GM23338 (cell line): ENCODE data around the gene OXCT2. TPM values are rescaled to one million over a fixed set of nuclear protein-coding genes. Genes with fewer than 3 reads are reported as not detected.

Source experiments
- ATAC-seq: fragments of 200-7000 bp; cut with Tn5 transposase; 3 replicates; pipeline ENCODE4 v1.9.1; 2020
- DNase-seq: peaks from one replicate; pipeline ENCODE4 v3.0.0-alpha.2; 2015; ENCODE audit warnings: low spot score
- H2AFZ ChIP-seq: fragments of 200-600 bp; sonication (generic); 2 replicates; pipeline ENCODE4 v1.8.0; 2016; ENCODE audit warnings: antibody characterized with exemption, mild to moderate bottlenecking, moderate library complexity
- H3F3A ChIP-seq: fragments of 200-600 bp; sonication (generic); replicated peaks from 2 replicates; pipeline ENCODE4 v1.8.0; 2017; ENCODE audit warnings: antibody characterized with exemption, mixed run types, low read depth
- H3K27ac ChIP-seq: fragments of 200-600 bp; sonication (generic); 2 replicates; pipeline ENCODE4 v1.6.1; 2016; ENCODE audit warnings: low read depth
- H3K27me3 ChIP-seq: fragments of 200-600 bp; sonication (generic); 2 replicates; pipeline ENCODE4 v1.8.0; 2016; ENCODE audit warnings: mild to moderate bottlenecking, mixed run types, moderate library complexity; ENCODE audit not compliant: insufficient read depth
- H3K36me3 ChIP-seq: fragments of 200-600 bp; sonication (generic); 2 replicates; pipeline ENCODE4 v1.8.0; 2016; ENCODE audit warnings: mild to moderate bottlenecking; ENCODE audit not compliant: insufficient read depth
- H3K4me1 ChIP-seq: fragments of 200-600 bp; sonication (generic); 2 replicates; pipeline ENCODE4 v1.8.0; 2016; ENCODE audit warnings: mild to moderate bottlenecking, moderate library complexity; ENCODE audit not compliant: insufficient read depth
- H3K4me2 ChIP-seq: fragments of 200-600 bp; sonication (generic); 2 replicates; pipeline ENCODE4 v1.7.1; 2017; ENCODE audit warnings: mixed run types
- H3K4me3 ChIP-seq: fragments of 200-600 bp; sonication (generic); 2 replicates; pipeline ENCODE4 v1.6.1; 2016; ENCODE audit warnings: mixed run types
- H3K79me2 ChIP-seq: fragments of 200-600 bp; sonication (generic); replicated peaks from 2 replicates; pipeline ENCODE4 v1.8.0; 2017; ENCODE audit warnings: mild to moderate bottlenecking; ENCODE audit not compliant: insufficient read depth
- H3K9me2 ChIP-seq: fragments of 200-600 bp; sonication (generic); 2 replicates; pipeline ENCODE4 v1.8.0; 2017; ENCODE audit not compliant: insufficient read depth
- H4K20me1 ChIP-seq: fragments of 200-600 bp; sonication (generic); replicated peaks from 2 replicates; pipeline ENCODE4 v1.8.0; 2017; ENCODE audit warnings: mild to moderate bottlenecking; ENCODE audit not compliant: insufficient read depth
- H3K27ac Mint-ChIP-seq: 2 replicates; pipeline ENCODE4 v1.8.0; 2020; ENCODE audit warnings: inconsistent platforms, mild to moderate bottlenecking, moderate library complexity, mixed read lengths
- H3K27me3 Mint-ChIP-seq: 3 replicates; pipeline ENCODE4 v1.8.0; 2022; ENCODE audit warnings: low read depth, mild to moderate bottlenecking, moderate library complexity, mixed read lengths, inconsistent platforms; ENCODE audit not compliant: insufficient read depth, poor library complexity
- H3K36me3 Mint-ChIP-seq: 3 replicates; pipeline ENCODE4 v1.8.0; 2021; ENCODE audit warnings: low read depth, mild to moderate bottlenecking, inconsistent platforms, moderate library complexity, mixed read lengths
- H3K4me1 Mint-ChIP-seq: 3 replicates; pipeline ENCODE4 v1.8.0; 2020; ENCODE audit warnings: mild to moderate bottlenecking, inconsistent platforms, mixed read lengths
- H3K4me3 Mint-ChIP-seq: 3 replicates; pipeline ENCODE4 v1.8.0; 2021; ENCODE audit warnings: moderate library complexity, mild to moderate bottlenecking, inconsistent platforms, mixed read lengths
- H3K9me3 Mint-ChIP-seq: 3 replicates; pipeline ENCODE4 v1.8.0; 2020; ENCODE audit warnings: moderate library complexity, mild to moderate bottlenecking, inconsistent platforms, mixed read lengths
- ETS1 ChIP-seq: IDR thresholded peaks from 2 replicates; pipeline ENCODE4 v1.6.1; 2016; ENCODE audit warnings: antibody characterized with exemption
- EZH2 ChIP-seq: fragments of 200-600 bp; sonication (generic); IDR thresholded peaks from one replicate; pipeline ENCODE4 v1.8.0; 2017; ENCODE audit warnings: antibody characterized with exemption, mild to moderate bottlenecking, low read depth; ENCODE audit not compliant: unreplicated experiment
- EZH2phosphoT487 ChIP-seq: fragments of 200-600 bp; sonication (generic); IDR thresholded peaks from one replicate; pipeline ENCODE4 v1.8.1; 2018; ENCODE audit warnings: antibody characterized with exemption; ENCODE audit not compliant: unreplicated experiment
- POLR2AphosphoS5 ChIP-seq: IDR thresholded peaks from 2 replicates; pipeline ENCODE4 v1.6.1; 2016; ENCODE audit warnings: antibody characterized with exemption, low read depth
- polyA plus RNA-seq: library from polyadenylated mRNA; unstranded; fragments of >200 nt; fragmentation: Nextera tagmentation; extraction: Ambion mirVana; gene quantifications from 2 replicates; pipeline ENCODE4 v1.2.1, GENCODE V29; 2016
- total RNA-seq: library from RNA; depleted of rRNA; stranded (reverse); fragments of >200 nt; shearing (Covaris generic); gene quantifications from 2 replicates; pipeline ENCODE4 v1.2.3, GENCODE V29; 2014
- TF ChIP-seq, protein P1 (sequence below): fragments of 250-450 bp; sonication (Bioruptor Pico); IDR thresholded peaks from 2 replicates; pipeline ENCODE4 v1.5.0; 2020; ENCODE audit warnings: mild to moderate bottlenecking, moderate library complexity
- TF ChIP-seq, protein P2 (sequence below), 2 experiments: fragments of 200-600 bp in 1 of 2; sonication (generic) in 1 of 2; conservative IDR thresholded peaks; 2 replicates each; pipeline versions ENCODE4 v1.5.1 to v1.6.1; 2016 to 2017; ENCODE audit warnings: antibody characterized with exemption in 2 of 2, low read depth in 2 of 2, mild to moderate bottlenecking in 2 of 2, moderate library complexity in 1 of 2
- TF ChIP-seq, protein P3 (sequence below): IDR thresholded peaks from one replicate; pipeline ENCODE4 v1.6.1; 2018; ENCODE audit warnings: antibody characterized with exemption; ENCODE audit not compliant: unreplicated experiment

The OXCT2 gene
- total and polyA plus RNA-seq, 2 experiments from 2014 or later, result 1.4 to 2.8 TPM

- no peak for TF ChIP-seq EZH2
These were observed 48.1 kb upstream of the OXCT2 start (continued) for GRCh38 chr1:39819091-39819812.

DNA sequence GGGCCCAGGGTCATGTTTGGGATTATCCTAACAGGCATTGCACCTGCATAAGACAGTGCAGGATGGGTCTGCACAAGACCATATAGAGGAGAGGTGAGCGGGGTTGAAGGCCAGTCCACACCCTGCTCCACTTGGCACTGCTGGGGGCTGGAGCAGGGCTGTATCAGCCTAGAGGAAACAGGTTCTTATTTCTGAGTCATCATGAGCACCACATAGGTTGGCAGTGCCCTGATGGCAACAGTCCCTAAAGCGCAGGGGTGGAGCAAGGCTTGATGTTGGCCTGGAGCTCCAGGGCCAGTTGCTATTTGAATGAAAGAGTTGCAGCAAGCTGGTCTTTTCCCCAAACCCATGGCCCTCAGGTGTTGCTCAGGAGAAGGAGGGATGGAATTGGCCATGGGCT, 47.3 kb upstream of the OXCT2 start:
- no peak overlapping the region for H3K4me3 ChIP-seq
- H3K79me2 ChIP-seq, result no peaks in the 10 kb centered on the region
- H3F3A ChIP-seq, result no peaks in the 10 kb centered on the region
- Mint-ChIP-seq H3K4me3 (no peak overlapping the region), H3K9me3 (no peaks in the 10 kb centered on the region), H3K4me1 (peaks cover 6% of the 10 kb centered on the region; the same call in 2 of the 3 replicates), H3K27ac (no peak overlapping the region), H3K27me3 (peaks cover 16% of the 10 kb centered on the region), H3K36me3 (no peaks in the 10 kb centered on the region)
- H3K27ac ChIP-seq, result no peak overlapping the region
- H4K20me1 ChIP-seq, result no peaks in the 10 kb centered on the region
- no peaks in the 10 kb centered on the region for H3K36me3 ChIP-seq
- no peaks in the 10 kb centered on the region for H3K27me3 ChIP-seq
- DNase-seq (no peak), ATAC-seq (no peak)
- TF ChIP-seq EZH2phosphoT487, result no peak
- TF ChIP-seq POLR2AphosphoS5, result no peak
- TF ChIP-seq, protein P1, sequence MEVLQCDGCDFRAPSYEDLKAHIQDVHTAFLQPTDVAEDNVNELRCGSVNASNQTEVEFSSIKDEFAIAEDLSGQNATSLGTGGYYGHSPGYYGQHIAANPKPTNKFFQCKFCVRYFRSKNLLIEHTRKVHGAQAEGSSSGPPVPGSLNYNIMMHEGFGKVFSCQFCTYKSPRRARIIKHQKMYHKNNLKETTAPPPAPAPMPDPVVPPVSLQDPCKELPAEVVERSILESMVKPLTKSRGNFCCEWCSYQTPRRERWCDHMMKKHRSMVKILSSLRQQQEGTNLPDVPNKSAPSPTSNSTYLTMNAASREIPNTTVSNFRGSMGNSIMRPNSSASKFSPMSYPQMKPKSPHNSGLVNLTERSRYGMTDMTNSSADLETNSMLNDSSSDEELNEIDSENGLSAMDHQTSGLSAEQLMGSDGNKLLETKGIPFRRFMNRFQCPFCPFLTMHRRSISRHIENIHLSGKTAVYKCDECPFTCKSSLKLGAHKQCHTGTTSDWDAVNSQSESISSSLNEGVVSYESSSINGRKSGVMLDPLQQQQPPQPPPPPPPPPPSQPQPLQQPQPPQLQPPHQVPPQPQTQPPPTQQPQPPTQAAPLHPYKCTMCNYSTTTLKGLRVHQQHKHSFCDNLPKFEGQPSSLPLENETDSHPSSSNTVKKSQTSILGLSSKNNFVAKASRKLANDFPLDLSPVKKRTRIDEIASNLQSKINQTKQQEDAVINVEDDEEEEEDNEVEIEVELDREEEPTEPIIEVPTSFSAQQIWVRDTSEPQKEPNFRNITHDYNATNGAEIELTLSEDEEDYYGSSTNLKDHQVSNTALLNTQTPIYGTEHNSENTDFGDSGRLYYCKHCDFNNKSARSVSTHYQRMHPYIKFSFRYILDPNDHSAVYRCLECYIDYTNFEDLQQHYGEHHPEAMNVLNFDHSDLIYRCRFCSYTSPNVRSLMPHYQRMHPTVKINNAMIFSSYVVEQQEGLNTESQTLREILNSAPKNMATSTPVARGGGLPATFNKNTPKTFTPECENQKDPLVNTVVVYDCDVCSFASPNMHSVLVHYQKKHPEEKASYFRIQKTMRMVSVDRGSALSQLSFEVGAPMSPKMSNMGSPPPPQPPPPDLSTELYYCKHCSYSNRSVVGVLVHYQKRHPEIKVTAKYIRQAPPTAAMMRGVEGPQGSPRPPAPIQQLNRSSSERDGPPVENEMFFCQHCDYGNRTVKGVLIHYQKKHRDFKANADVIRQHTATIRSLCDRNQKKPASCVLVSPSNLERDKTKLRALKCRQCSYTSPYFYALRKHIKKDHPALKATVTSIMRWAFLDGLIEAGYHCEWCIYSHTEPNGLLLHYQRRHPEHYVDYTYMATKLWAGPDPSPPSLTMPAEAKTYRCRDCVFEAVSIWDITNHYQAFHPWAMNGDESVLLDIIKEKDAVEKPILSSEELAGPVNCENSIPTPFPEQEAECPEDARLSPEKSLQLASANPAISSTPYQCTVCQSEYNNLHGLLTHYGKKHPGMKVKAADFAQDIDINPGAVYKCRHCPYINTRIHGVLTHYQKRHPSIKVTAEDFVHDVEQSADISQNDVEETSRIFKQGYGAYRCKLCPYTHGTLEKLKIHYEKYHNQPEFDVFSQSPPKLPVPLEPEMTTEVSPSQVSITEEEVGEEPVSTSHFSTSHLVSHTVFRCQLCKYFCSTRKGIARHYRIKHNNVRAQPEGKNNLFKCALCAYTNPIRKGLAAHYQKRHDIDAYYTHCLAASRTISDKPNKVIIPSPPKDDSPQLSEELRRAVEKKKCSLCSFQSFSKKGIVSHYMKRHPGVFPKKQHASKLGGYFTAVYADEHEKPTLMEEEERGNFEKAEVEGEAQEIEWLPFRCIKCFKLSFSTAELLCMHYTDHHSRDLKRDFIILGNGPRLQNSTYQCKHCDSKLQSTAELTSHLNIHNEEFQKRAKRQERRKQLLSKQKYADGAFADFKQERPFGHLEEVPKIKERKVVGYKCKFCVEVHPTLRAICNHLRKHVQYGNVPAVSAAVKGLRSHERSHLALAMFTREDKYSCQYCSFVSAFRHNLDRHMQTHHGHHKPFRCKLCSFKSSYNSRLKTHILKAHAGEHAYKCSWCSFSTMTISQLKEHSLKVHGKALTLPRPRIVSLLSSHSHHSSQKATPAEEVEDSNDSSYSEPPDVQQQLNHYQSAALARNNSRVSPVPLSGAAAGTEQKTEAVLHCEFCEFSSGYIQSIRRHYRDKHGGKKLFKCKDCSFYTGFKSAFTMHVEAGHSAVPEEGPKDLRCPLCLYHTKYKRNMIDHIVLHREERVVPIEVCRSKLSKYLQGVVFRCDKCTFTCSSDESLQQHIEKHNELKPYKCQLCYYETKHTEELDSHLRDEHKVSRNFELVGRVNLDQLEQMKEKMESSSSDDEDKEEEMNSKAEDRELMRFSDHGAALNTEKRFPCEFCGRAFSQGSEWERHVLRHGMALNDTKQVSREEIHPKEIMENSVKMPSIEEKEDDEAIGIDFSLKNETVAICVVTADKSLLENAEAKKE (CRISPR knock-in tag), result no peak
- TF ChIP-seq, protein P2, sequence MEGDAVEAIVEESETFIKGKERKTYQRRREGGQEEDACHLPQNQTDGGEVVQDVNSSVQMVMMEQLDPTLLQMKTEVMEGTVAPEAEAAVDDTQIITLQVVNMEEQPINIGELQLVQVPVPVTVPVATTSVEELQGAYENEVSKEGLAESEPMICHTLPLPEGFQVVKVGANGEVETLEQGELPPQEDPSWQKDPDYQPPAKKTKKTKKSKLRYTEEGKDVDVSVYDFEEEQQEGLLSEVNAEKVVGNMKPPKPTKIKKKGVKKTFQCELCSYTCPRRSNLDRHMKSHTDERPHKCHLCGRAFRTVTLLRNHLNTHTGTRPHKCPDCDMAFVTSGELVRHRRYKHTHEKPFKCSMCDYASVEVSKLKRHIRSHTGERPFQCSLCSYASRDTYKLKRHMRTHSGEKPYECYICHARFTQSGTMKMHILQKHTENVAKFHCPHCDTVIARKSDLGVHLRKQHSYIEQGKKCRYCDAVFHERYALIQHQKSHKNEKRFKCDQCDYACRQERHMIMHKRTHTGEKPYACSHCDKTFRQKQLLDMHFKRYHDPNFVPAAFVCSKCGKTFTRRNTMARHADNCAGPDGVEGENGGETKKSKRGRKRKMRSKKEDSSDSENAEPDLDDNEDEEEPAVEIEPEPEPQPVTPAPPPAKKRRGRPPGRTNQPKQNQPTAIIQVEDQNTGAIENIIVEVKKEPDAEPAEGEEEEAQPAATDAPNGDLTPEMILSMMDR (conservative IDR thresholded peaks at IDR 0.05; ENCODE audit: low read depth in 2 of 2), result no peak
- no peak for TF ChIP-seq ETS1
- TF ChIP-seq, protein P3, sequence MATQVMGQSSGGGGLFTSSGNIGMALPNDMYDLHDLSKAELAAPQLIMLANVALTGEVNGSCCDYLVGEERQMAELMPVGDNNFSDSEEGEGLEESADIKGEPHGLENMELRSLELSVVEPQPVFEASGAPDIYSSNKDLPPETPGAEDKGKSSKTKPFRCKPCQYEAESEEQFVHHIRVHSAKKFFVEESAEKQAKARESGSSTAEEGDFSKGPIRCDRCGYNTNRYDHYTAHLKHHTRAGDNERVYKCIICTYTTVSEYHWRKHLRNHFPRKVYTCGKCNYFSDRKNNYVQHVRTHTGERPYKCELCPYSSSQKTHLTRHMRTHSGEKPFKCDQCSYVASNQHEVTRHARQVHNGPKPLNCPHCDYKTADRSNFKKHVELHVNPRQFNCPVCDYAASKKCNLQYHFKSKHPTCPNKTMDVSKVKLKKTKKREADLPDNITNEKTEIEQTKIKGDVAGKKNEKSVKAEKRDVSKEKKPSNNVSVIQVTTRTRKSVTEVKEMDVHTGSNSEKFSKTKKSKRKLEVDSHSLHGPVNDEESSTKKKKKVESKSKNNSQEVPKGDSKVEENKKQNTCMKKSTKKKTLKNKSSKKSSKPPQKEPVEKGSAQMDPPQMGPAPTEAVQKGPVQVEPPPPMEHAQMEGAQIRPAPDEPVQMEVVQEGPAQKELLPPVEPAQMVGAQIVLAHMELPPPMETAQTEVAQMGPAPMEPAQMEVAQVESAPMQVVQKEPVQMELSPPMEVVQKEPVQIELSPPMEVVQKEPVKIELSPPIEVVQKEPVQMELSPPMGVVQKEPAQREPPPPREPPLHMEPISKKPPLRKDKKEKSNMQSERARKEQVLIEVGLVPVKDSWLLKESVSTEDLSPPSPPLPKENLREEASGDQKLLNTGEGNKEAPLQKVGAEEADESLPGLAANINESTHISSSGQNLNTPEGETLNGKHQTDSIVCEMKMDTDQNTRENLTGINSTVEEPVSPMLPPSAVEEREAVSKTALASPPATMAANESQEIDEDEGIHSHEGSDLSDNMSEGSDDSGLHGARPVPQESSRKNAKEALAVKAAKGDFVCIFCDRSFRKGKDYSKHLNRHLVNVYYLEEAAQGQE, result no peak
- H3K4me2 ChIP-seq, result no peak overlapping the region
- no peak overlapping the region for H2AFZ ChIP-seq
- no peaks in the 10 kb centered on the region for H3K9me2 ChIP-seq
- H3K4me1 ChIP-seq, result no peaks in the 10 kb centered on the region
